ENCODE data around the gene ALK. TPM values are rescaled to one million over a fixed set of nuclear protein-coding genes. Genes with fewer than 3 reads are reported as not detected.

Gene ALK
- polyA plus RNA-seq, 1 experiment = not detected

GRCh38 chr2:29761278-29761677 lies 160.1 kb downstream of the ALK start:
- ChIA-PET CTCF (no interaction called here), POLR2A (no interaction called here)
- H3K9me3 ChIP-seq (ENCODE audit: control insufficient read depth, insufficient read depth, low read length) = no peaks in the 10 kb centered on the region
- TF ChIP-seq CTCF (IDR thresholded peaks at IDR 0.05; ENCODE audit: low read depth, low read length) = no peak
- H3K4me3 ChIP-seq (ENCODE audit: low read depth, low read length) = no peak overlapping the region
- DNase-seq (ENCODE audit: low read depth, low spot score) = no peak
- no peaks in the 10 kb centered on the region for H3K27me3 ChIP-seq (ENCODE audit: control insufficient read depth, insufficient read depth, low read length)
- no peak overlapping the region for H3K27ac ChIP-seq (ENCODE audit: low read depth, low read length)

GRCh38 chr2:29760008-29760407 lies 161.4 kb downstream of the ALK start:
- no peak overlapping the region for H3K27ac ChIP-seq (ENCODE audit: low read depth, low read length)
- POLR2A ChIA-PET = no interaction called here
- DNase-seq (ENCODE audit: low read depth, low spot score) = no peak
- no peak overlapping the region for H3K4me3 ChIP-seq (ENCODE audit: low read depth, low read length)
- TF ChIP-seq CTCF (IDR thresholded peaks at IDR 0.05; ENCODE audit: low read depth, low read length) = no peak
- no peaks in the 10 kb centered on the region for H3K27me3 ChIP-seq (ENCODE audit: control insufficient read depth, insufficient read depth, low read length)
- CTCF ChIA-PET = interaction anchor here (1.0 kb wide), 1 partner anchor 20 kb away, joined by 3 read pairs; no protein-coding TSS in a partner anchor
- no peaks in the 10 kb centered on the region for H3K9me3 ChIP-seq (ENCODE audit: control insufficient read depth, insufficient read depth, low read length)

- no peak for TF ChIP-seq CTCF (IDR thresholded peaks at IDR 0.05; ENCODE audit: low read depth, low read length)
- CTCF ChIA-PET = interaction anchor here (1.0 kb wide), 1 partner anchor 21 kb away, joined by 3 read pairs; no protein-coding TSS in a partner anchor
- Histone ChIP-seq H3K27ac (ENCODE audit: low read depth, low read length) (no peak overlapping the region), H3K27me3 (ENCODE audit: control insufficient read depth, insufficient read depth, low read length) (no peaks in the 10 kb centered on the region), H3K9me3 (ENCODE audit: control insufficient read depth, insufficient read depth, low read length) (no peaks in the 10 kb centered on the region), H3K4me3 (ENCODE audit: low read depth, low read length) (no peak overlapping the region)
- DNase-seq (ENCODE audit: low read depth, low spot score) = no peak
- POLR2A ChIA-PET = no interaction called here
Observed at GRCh38 chr2:29759360-29759759, 162.0 kb downstream of the ALK start.

DNA sequence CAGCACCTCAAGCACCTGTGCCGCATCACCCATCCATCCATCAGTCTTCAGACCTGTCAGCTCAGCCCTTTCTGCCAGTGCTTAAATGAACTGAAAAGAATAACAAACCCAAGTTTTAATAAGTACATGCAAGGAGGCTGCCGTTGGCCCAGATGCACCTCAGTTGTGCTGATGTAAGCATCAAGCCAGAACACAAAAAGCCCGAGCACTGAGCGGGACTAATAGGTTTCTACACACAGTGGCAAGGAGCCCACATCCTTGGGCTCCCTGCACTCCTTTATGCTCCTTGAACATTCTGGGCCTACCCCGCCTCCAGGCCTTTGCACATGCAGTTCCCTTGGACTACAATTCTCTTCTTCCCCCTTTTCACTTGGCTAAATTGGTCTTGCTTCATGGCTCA lies 165.6 kb downstream of the ALK start:
- no peaks in the 10 kb centered on the region for H3K9me3 ChIP-seq (ENCODE audit: control insufficient read depth, insufficient read depth, low read length)
- POLR2A ChIA-PET = no interaction called here
- CTCF ChIA-PET = no interaction called here
- no peak overlapping the region for H3K4me3 ChIP-seq (ENCODE audit: low read depth, low read length)
- no peaks in the 10 kb centered on the region for H3K27me3 ChIP-seq (ENCODE audit: control insufficient read depth, insufficient read depth, low read length)
- DNase-seq (ENCODE audit: low read depth, low spot score) = no peak
- H3K27ac ChIP-seq (ENCODE audit: low read depth, low read length) = no peak overlapping the region
- no peak for TF ChIP-seq CTCF (IDR thresholded peaks at IDR 0.05; ENCODE audit: low read depth, low read length)

GRCh38 chr2:29755233-29755632 lies 166.2 kb downstream of the ALK start:
- H3K4me3 ChIP-seq (ENCODE audit: low read depth, low read length) = no peak overlapping the region
- no peak for TF ChIP-seq CTCF (IDR thresholded peaks at IDR 0.05; ENCODE audit: low read depth, low read length)
- no peak overlapping the region for H3K27ac ChIP-seq (ENCODE audit: low read depth, low read length)
- no peak for DNase-seq (ENCODE audit: low read depth, low spot score)
- H3K9me3 ChIP-seq (ENCODE audit: control insufficient read depth, insufficient read depth, low read length) = no peaks in the 10 kb centered on the region
- H3K27me3 ChIP-seq (ENCODE audit: control insufficient read depth, insufficient read depth, low read length) = no peaks in the 10 kb centered on the region
- ChIA-PET POLR2A (no interaction called here), CTCF (no interaction called here)
